Stimulated activated CD4-positive, alpha-beta T cell treated with anti-CD3 and anti-CD28 coated beads, Interleukin-2, amount 100 ng/mL, for 4 hours (primary cell): ENCODE data around the gene SEMA3E.
"Not testable (repeated sequence)": the region's sequence is repeated elsewhere in the genome, so short reads cannot be mapped to it uniquely, and the experiment has no call there.

ENCODE experiments used
- DNase-seq: peaks from one replicate; pipeline ENCODE4 v3.0.0-alpha.2; 2020; ENCODE audit warnings: low read depth

Gene SEMA3E

GRCh38 chr7:83451501-83452045 is 197.4 kb downstream of the SEMA3E start:
- no peak for DNase-seq

GRCh38 chr7:83449781-83450180 is 199.2 kb downstream of the SEMA3E start:
- no peak for DNase-seq

- no peak for DNase-seq
Observed at GRCh38 chr7:83447681-83448080, 201.3 kb downstream of the SEMA3E start.

GRCh38 chr7:83446102-83446669 is 202.8 kb downstream of the SEMA3E start:
- no peak for DNase-seq

- no peak for DNase-seq
Observed at GRCh38 chr7:83442911-83443310, 206.0 kb downstream of the SEMA3E start.

- no peak for DNase-seq
Observed at GRCh38 chr7:83439026-83439425, 209.9 kb downstream of the SEMA3E start.

- not testable (repeated sequence) for DNase-seq
Observed at GRCh38 chr7:83430289-83430688, 218.7 kb downstream of the SEMA3E start.

GRCh38 chr7:83429493-83429892 is 219.4 kb downstream of the SEMA3E start:
- DNase-seq, result no peak

- no peak for DNase-seq
Observed at GRCh38 chr7:83427884-83428283, 221.1 kb downstream of the SEMA3E start.

- DNase-seq, result no peak
Observed at GRCh38 chr7:83426325-83426724, 222.6 kb downstream of the SEMA3E start.

- DNase-seq, result no peak
Observed at GRCh38 chr7:83419013-83419412, 229.9 kb downstream of the SEMA3E start.

GRCh38 chr7:83415840-83416239 is 233.1 kb downstream of the SEMA3E start:
- no peak for DNase-seq

- DNase-seq, result no peak
Observed at GRCh38 chr7:83414947-83415346, 234.0 kb downstream of the SEMA3E start.

GRCh38 chr7:83413831-83414230 is 235.1 kb downstream of the SEMA3E start:
- no peak for DNase-seq

- DNase-seq, result no peak
Observed at GRCh38 chr7:83413424-83413823, 235.5 kb downstream of the SEMA3E start.

- no peak for DNase-seq
Observed at GRCh38 chr7:83410989-83411591, 237.8 kb downstream of the SEMA3E start.

GRCh38 chr7:83394776-83395175 is 254.2 kb downstream of the SEMA3E start:
- DNase-seq, result no peak

GRCh38 chr7:83388436-83388835 is 260.5 kb downstream of the SEMA3E start:
- no peak for DNase-seq

GRCh38 chr7:83366629-83367028 is 282.3 kb downstream of the SEMA3E start:
- no peak for DNase-seq

- no peak for DNase-seq
Observed at GRCh38 chr7:83365746-83366145, 283.2 kb downstream of the SEMA3E start.

- DNase-seq, result no peak
Observed at GRCh38 chr7:83362871-83363550, 285.9 kb downstream of the SEMA3E start.

GRCh38 chr7:83359108-83359507 is 289.8 kb downstream of the SEMA3E start:
- DNase-seq, result no peak

- no peak for DNase-seq
Observed at GRCh38 chr7:83355143-83355542, 293.8 kb downstream of the SEMA3E start.
